NCI-H524 treated with DMSO at 0.1 percent for 48 hours (cell line): ENCODE data around the gene PDLIM5.
"Not testable (repeated sequence)": the region's sequence is repeated elsewhere in the genome, so short reads cannot be mapped to it uniquely, and the experiment has no call there.

ENCODE experiments used
- DNase-seq: peaks from one replicate; lab custom pipeline; 2025; lab: John Stamatoyannopoulos, UW

PDLIM5 gene, protein sequence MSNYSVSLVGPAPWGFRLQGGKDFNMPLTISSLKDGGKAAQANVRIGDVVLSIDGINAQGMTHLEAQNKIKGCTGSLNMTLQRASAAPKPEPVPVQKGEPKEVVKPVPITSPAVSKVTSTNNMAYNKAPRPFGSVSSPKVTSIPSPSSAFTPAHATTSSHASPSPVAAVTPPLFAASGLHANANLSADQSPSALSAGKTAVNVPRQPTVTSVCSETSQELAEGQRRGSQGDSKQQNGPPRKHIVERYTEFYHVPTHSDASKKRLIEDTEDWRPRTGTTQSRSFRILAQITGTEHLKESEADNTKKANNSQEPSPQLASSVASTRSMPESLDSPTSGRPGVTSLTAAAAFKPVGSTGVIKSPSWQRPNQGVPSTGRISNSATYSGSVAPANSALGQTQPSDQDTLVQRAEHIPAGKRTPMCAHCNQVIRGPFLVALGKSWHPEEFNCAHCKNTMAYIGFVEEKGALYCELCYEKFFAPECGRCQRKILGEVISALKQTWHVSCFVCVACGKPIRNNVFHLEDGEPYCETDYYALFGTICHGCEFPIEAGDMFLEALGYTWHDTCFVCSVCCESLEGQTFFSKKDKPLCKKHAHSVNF

DNA sequence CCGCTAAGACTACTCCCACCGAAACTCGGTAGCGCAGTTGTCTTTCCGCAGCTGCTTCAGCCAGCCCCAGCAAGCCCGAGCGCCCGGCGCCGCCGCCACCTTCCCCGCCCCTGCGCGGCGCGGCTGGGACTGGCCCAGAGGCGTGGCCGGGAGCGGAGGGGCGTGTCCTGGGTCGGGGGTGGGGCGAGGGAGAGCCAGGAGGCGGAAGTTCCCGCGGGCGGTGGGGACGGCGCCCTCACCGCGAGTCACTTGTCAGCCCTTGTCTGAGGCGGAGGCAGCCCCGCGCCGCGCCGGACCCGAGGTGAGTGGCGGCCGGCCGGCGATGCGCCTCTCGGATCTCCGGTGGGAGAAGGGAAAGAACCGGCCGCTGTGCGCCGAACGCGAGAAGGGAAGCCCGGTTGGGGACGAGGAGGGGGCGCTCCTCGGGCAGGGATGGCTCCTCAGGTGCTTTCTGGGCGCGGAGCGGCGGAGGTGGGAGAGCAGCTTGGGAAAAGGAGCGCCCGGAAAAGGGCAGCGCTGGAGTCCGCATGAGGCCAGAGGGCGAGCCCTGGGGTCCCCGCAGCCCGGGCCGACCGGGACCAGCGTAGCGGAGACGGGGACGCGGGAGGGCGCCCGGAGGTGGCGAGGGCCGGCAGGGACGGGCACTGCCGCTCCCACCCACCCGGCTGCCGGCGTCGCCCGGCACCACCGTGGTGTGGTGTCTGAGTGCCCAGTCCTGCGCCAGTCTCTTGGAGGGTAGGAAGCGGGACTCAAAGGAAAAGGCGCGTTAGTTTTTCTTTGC lies at the start of gene PDLIM5:
Gene PDLIM5, plus strand, starts transcription at position 248 of the 781 bp plus-strand sequence. CDS start 3,347 bp downstream, outside the sequence.
- peak; percentile 23 for DNase-seq

DNA sequence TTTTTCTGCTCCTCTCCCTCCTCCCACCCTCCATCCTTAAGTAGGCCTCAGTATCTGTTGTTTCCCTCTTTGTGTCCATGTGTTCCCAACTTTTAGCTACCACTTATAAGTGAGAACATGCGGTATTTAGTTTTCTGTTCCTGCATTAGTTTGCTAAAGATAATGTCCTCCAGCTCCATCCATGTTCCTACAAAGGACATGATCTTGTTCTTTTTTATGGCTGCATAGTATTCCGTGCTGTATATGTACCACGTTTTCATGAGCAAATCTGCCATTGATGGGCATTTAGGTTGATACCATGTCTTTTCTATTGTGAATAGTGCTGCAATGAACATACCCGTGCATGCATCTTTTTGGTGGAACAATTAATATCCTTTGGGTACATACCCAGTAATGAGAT lies 49.3 kb upstream of the PDLIM5 start:
- DNase-seq, result not testable (repeated sequence)

DNA sequence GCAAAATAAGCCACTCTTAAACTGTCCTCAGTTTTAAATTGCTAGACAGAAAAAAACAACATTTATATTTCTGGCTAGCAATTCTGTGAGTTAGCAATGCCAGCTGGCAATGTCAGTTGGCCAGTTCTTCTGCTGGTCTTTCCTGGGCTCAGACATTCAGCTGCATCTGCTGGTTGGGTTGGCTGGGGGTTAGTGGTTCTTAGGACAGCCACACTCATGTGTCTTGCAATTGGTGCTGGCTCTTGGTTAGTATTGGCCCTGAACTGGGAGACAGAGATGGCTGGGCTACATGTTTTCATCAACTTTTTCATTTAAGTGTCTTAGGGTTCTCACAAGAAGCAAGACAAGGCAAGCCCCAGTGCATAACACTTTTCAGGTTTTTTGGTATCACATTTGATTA lies 48.0 kb upstream of the PDLIM5 start:
- no peak for DNase-seq

DNA sequence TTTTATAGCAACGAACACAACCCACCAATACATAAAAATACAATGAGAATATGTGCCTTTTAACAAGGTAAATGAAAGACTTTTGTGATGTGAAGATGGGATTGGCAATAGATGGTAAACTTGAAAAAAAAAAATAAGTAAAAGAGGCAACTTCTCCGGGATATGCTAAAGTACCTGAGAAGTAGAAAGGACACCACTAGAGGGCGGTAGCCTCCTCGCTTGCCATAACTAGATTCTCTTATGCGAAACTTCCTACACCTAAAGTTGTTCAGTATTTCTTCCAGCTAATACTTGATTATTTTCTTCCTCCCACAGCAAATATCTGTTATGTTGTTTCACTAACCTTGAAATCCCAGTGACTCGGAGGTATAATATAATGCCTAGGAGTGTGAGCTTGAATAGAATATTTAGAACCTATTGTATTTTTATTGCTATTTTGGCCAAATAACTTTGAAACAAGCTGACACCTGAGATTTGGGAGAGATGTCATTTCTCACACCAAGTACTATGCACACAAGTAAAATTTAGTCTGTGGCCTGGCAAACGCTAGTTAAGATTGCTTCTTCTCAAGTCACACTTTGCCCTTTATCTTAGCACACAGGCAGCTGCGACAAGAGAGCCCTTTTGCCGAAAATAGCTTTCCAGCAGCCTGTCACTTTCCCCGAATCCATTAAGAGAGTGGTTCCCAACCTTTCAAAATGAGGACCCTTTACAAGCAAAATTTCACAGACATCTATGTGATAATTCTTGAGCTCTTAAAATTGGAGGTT lies 44.9 kb upstream of the PDLIM5 start:
- DNase-seq, result no peak

DNA sequence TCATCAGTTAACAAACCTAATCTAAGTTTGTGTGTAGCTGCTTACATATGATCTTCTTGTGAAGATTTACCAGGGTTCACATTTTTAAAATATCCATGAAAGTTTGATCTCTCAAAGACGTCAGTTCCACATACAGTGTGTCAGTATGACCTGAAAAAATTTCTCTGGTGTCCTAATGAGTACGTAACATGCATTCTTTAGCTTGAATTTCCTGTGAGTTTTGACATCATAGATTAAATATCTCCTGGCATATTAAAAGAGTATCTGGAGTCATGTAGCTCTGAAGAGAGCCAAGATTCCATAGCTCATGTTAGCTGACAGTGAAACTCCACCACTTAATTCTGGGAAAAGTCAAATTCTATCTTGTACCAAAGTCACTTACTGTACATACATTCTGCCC lies 43.9 kb upstream of the PDLIM5 start:
- DNase-seq, result no peak

DNA sequence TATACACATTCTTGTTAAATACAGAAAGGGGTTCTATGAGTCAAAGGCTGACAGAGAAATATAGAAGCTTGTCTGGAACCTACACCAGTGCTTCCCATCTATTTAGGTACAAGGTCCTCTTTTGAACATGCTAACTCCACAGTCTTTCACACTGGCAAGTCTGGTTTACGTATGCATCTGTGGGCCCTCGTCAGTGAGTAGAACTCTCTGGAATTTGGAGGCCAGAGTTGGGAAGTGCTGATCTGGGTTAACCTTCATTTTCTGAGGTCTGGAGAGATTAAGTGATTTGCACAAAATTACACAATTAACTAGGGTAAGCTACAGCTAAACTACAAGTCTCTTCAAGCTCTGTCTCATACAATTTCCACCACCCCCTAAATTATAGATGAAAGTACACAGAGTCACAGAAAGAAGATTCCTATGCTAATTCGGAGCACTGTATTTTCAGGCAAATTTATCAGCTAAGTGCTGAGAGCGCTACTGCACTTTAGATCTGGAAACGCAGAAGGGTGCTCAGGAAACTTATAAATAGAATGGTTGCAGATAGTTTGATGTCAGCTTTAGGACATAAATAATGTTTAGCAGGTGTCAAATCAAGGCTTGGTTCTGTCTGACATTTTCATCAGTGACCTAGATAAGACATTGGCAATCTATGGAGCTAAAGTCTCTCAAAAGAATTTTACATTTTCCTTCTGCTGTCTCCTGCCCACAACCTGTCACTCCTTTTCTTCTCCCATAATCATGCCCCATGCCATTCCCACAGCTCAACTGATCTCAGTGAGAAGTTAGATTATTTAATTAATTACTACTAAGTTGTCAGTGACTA lies 43.0 kb upstream of the PDLIM5 start:
- DNase-seq, result no peak

DNA sequence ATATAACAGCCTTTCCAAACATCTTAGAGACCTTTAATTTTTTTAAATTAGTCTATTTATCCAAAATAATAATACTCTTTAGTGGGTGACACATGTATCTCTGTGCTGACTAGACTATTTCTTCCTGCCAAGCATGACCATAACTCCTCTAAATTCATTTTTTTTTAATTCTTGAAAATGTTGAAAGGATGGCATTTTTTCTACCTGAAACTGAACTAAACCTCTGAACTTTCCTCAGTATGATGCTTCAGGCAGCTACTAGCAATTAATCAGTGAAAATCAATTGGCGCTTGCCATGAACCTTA lies 42.4 kb upstream of the PDLIM5 start:
- no peak for DNase-seq

DNA sequence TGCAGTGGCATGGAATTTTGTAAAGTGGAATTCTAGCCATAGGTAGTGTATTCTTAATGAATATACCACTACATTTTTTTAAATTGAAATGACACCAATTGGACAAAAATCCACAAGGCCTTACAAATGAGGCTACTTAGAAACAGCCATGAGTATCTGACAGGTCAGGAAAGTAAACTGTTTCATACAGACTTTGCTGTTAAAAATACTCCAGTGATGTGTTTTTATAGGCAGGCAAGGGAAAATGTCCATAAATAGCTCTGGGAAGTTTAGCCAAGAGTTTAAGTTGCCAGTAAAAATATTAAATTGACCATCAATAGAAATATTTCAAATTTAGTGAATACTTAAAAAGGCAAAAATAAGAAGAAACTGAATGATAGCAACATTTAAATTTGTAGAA lies 41.8 kb upstream of the PDLIM5 start:
- no peak for DNase-seq

DNA sequence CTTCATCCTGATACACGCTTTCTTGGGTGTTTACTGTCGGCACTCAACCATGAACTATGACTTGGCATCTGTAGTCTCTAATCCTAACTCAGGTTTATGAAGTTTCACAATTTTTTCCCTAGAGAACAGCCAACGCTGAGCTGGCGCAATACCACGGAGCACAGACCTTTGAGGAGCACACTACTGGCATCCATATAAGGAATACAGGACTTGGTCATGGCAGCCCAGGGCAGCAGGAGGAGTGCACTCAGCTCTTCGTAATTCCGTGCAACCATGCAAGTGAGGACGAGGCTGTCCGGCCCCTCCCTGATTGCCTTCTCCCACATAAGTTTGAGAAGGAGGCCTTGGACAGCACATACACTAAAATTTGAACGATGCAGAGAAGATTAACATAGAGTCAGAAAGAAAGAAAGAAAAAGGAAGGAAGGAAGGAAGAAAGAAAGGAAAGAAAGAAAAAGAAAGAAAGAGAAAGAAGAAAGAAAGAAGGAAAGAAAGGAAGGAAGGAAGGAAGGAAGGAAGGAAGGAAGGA lies 41.0 kb upstream of the PDLIM5 start:
- DNase-seq, result no peak

DNA sequence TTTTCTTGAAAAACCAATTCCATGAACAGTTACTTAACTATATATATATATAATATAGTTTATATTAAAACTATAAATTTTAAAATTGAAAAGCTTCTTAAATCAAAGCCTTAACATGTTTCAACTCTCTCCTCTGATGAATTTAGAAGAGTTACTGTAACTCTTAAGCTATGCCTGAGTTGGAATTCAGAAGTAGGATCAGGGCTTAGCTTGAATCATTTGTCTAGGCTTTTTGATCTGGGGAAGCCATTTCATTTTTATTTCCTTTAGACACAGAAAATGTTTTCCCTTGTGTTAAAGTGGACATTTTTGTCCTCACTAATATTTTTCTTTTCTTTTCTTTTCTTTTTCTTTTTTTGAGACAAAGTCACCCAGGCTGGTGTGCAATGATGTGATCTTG lies 40.4 kb upstream of the PDLIM5 start:
- no peak for DNase-seq

DNA sequence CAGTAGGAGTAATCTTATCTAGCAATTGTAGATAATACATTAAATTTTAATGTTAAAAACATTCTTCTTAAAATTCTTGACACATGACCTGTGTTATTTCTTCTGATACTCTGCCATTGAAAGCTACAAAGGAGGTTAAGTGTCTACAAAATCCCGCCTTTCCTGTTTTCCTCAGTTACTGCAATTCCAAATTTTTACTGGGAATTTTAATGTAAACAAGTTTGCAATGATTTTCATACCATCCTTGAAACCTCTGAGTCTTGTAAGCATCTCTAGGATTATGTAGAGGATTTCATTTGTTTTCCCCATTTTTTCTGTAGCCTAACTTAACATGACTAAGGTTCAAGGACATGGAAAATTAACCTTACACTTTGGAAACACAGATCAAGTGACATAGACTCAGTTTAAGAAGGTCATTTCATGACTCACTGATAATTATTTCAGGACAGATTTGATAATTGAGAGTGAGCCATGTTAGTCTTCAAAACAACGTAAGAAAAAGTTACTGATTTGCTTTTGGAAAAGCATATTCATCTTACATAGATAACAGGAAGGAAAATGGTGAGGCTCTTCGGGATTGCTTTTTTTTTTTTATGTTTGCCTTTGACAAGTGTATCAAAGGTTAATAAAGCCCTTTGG lies 39.6 kb upstream of the PDLIM5 start:
- DNase-seq, result no peak

DNA sequence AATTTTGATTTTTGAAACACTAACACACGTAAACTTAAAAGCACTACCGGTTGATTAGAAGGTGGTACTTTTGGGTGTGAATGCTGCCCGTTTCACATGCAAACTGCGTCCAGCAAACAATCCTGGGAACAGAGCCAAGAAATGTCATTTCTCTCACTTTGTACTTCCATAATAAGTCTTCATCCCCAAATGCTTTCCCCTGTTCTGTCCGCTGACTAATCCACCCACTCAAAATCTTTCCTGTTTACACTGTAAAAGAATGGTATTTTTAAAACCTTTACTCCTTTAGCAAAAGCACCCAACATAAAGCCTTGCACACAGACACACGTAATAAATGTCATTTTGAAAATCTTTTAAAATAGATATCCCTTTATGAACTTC lies 39.1 kb upstream of the PDLIM5 start:
- DNase-seq, result no peak

DNA sequence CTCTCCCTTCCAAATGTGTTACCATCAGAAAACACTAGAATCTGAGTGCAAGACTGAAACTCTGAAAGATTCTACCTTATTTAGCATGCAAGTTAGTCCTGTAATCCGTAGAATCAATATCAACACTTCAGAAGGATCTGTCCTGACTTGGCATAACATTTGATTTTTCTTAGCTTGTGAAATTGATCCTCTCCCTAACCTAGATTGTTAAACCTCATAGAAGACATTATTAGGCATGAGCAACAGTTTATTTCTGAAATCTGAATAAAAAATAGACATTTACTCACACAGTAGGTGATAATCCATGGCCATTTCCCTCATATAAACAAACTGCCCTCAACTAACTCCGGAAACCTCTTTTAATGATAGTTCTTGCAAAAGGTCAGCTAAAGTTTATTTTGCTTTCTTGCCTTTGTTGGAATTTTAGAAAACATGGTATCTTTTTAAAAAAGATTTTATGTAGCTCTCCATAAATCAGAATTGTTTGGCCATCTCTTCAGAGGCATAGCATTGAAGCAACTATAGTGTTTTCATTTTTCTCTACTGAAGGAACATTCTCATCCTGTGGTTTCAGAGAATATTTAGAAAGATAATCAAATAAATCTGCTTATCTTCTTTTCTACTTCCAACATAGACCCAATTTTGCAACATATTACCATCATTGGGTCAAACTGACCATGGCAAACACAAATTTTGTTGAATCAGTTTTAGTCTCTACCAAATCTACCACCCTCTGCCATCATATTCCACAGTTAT lies 38.5 kb upstream of the PDLIM5 start:
- no peak for DNase-seq

DNA sequence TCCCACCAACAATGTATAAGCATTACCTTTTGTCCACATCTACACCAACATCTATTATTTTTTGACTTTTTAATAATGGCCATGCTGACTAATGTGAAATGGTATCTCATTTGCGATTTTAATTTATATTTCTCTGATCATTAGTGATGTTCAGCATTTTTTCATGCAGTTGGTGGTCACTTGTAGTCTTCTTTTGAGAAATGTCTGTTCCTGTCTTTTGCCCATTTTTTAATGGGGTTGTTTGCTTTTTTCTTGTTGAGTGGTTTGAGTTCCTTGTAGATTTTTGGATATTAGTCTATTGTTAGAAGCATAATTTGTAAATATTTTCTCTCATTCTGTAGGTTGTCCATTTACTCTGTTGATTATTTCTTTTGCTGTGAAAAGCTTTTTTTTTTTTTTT lies 36.8 kb upstream of the PDLIM5 start:
- no peak for DNase-seq

DNA sequence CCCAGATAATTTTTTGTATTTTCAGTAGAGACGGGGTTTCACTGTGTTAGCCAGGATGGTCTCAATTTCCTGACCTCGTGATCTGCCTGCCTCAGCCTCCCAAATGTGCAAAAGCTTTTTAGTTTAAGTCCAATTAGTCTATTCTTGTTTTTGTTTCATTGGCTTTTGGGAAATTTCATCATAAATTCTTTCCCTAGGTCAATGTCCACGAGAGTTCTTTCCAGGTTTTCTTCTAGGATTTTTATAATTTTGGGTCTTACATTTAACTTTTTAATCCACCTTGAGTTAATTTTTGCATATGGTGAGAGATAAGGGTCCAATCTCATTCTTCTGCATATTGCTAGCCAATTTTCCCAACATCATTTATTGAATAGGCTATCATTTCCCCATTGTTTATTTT lies 36.3 kb upstream of the PDLIM5 start:
- no peak for DNase-seq

DNA sequence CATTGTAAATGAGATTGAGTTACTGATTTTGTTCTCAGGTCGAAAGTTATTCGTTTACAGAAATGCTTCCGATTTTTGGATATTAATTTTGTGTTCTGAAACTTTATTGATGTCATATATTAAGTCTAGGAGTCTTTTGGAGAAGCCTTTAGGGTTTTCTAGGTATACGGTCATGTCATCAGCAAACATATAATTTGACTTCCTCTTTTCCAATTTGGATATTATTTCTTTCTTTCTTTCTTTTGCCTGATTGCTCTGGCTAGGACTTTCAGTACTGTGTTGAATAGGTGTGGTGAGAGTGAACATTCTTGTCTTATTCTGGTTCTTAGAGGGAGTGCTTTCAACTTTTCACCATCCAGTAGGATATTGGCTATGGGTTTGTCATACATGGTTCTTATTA lies 35.4 kb upstream of the PDLIM5 start:
- no peak for DNase-seq

DNA sequence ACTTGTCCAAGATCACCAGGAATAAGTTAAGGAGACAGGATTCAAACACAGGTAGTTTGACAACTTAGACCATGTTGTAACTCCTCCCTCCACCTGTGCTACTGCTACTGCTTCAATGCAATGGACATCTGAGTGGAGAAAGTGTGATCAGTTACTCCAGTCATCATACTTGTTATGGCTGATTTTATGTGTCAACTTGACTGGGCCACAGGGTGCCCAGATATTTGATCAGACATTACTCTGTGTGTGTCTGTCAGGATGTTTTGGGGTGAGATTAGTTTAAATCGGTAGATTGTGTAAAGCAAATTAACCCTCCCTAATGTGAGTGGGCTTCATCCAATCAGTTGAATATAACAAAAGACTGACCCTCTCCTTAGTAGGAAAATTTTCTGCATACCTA lies 34.8 kb upstream of the PDLIM5 start:
- DNase-seq, result no peak

DNA sequence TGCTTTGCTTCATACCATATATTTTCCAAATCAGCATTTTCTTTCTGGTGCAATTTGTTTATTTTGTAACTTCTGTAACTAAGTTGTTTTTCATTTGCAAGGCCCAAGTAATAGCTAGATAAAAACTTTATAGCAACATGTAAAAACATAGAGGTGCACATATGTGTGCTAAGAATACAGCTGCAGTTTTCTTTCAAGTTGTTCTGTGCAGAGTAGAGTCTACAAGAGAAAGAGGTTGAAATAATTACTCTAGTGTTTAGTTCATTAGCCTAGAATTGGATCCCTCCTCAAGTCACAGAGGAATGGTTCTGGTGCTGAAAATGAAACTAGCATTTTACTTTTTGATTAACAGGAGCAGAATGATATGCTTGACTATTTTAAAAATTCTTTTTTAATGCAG lies 32.2 kb upstream of the PDLIM5 start:
- DNase-seq, result no peak

DNA sequence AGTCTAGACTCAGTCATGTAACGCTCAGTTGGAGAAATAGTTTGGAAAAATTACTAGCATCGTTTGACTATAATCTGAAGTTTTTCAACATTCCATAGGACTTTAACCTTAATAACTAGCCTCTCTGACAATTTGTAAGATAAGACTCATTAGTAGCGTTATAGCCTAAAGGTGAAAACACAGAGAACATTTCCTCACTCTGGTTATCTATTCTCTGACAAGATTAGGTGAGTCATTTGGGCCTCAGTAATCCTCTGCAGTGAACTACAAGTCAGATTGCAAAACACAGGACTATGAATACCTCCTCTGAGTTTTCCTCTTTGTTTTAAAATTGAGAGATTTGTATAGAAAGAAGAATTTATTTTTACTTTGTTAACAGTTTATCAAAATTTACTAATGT lies 31.8 kb upstream of the PDLIM5 start:
- DNase-seq, result no peak

DNA sequence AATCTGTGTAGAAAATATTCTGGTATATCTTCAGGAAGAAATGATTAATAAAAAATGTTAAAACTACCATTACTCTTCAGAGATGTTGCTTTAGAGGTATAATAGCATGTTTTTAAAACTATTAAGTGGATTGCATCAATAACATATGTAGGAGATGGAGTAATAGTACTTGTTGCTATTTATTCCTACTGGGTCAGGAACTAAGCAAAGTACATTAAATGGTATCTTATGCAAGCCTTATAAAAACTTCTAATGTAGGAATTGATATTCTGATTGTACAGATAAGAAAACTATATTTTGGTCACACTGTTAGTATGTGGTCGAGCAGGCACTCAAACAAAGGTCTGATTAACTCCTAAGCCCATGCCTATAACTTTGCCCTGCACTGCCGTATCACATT lies 31.4 kb upstream of the PDLIM5 start:
- no peak for DNase-seq
